Smooth muscle cell of trachea (primary cell): ENCODE results near the gene TAS2R1. TPM values are rescaled to one million over a fixed set of nuclear protein-coding genes. Genes with fewer than 3 reads are reported as not detected.

ENCODE experiments used
- total RNA-seq: library from RNA; depleted of rRNA; stranded (reverse); fragments of >200 nt; gene quantifications from 2 replicates; pipeline ENCODE4 v1.2.1, GENCODE V29; 2014

The TAS2R1 gene, protein sequence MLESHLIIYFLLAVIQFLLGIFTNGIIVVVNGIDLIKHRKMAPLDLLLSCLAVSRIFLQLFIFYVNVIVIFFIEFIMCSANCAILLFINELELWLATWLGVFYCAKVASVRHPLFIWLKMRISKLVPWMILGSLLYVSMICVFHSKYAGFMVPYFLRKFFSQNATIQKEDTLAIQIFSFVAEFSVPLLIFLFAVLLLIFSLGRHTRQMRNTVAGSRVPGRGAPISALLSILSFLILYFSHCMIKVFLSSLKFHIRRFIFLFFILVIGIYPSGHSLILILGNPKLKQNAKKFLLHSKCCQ
- not detected in 2 replicates for total RNA-seq

DNA sequence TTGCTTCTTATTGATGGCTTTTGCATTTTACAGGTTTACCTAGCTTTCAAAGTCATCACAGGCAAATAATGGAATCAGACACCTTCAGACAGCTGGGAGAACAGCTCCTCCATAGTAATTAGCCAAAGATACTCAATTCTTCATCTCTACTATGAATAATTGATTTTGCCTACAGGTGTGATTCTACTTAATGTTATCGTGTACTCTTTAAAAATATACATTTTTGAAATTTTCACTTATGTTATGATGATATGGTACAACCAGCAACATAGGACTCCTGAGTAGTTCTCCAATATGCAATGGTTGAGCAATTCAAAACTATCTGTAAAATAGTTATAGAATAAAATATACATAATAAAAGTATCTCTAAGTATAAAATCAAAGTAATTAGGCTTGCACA is at the start of gene TAS2R1:
Gene TAS2R1 (minus strand): TSS at position 101 of the 400 bp plus-strand sequence. CDS start 319 bp downstream, outside the sequence.

Other genes with a start within 250 kb of the TAS2R1 start
- 11.7 and 12.5 TPM in 2 replicates for gene SEMA5A, start 84.3 kb downstream of the TAS2R1 start, total RNA-seq